Neural progenitor cell (in vitro differentiated cells): ENCODE results near the gene MPPED1.

Source experiments
- EZH2 ChIP-seq: fragments of 200-600 bp; sonication (generic); IDR thresholded peaks from 2 replicates; pipeline ENCODE4 v1.6.1; 2017; ENCODE audit warnings: antibody characterized with exemption, mild to moderate bottlenecking, moderate library complexity
- TF ChIP-seq, protein P1 (sequence below): fragments of 200-600 bp; sonication (generic); IDR thresholded peaks from 2 replicates; pipeline ENCODE4 v1.5.1; 2017; ENCODE audit warnings: antibody characterized with exemption, mild to moderate bottlenecking

DNA sequence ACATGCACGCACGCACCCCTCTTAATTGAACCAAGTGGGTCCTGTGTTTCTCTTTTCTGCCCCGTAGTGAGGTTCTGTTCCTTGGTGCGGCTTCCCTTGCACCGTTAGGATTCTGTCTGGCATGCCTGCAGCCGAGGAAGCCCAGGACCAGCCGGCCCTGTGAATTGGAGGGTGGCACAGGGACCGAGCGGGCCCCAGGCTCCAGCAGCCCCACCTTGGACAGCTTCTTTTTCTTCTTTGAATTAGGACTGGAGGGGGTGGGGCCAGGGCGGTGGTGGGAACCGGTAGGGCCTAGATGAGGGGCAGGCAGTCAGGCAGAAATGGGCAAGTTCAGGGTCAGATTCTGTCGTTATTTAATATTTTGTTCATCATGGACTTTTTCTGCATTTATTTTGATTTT is 94.7 kb downstream of the MPPED1 start:
- TF ChIP-seq, protein P1, sequence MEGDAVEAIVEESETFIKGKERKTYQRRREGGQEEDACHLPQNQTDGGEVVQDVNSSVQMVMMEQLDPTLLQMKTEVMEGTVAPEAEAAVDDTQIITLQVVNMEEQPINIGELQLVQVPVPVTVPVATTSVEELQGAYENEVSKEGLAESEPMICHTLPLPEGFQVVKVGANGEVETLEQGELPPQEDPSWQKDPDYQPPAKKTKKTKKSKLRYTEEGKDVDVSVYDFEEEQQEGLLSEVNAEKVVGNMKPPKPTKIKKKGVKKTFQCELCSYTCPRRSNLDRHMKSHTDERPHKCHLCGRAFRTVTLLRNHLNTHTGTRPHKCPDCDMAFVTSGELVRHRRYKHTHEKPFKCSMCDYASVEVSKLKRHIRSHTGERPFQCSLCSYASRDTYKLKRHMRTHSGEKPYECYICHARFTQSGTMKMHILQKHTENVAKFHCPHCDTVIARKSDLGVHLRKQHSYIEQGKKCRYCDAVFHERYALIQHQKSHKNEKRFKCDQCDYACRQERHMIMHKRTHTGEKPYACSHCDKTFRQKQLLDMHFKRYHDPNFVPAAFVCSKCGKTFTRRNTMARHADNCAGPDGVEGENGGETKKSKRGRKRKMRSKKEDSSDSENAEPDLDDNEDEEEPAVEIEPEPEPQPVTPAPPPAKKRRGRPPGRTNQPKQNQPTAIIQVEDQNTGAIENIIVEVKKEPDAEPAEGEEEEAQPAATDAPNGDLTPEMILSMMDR, result no peak
- TF ChIP-seq EZH2, result no peak
